Tibial artery (tissue), 4 donors: ENCODE data around the gene PVALB.

Source experiments
- DNase-seq, 2 donors: peaks; one replicate each; pipeline ENCODE4 v3.0.0-alpha.2; 2019
- H3K27ac ChIP-seq, 2 donors: fragments of 200-600 bp; sonication (generic) in 1 of 2; 1 replicate in 1 of 2; 2 replicates in 1 of 2; pipeline ENCODE4 v1.5.1; 2018 to 2019; ENCODE audit warnings: mild to moderate bottlenecking in 1 of 2
- H3K27me3 ChIP-seq, 2 donors: fragments of 200-600 bp; sonication (generic) in 1 of 2; one replicate each; pipeline versions ENCODE4 v1.5.1 to v1.6.0; 2016 to 2019
- H3K36me3 ChIP-seq, 3 donors: fragments of 200-600 bp; sonication (generic) in 2 of 3; one replicate each; pipeline ENCODE4 v1.5.1; 2016 to 2019; ENCODE audit warnings: mild to moderate bottlenecking in 2 of 3
- H3K4me1 ChIP-seq, 4 donors: fragments of 200-600 bp; sonication (generic) in 2 of 4; 1 replicate in 3 of 4; 2 replicates in 1 of 4; pipeline ENCODE4 v1.5.1; 2016 to 2019
- H3K4me3 ChIP-seq, 2 donors: fragments of 200-600 bp; sonication (generic) in 1 of 2; 1 replicate in 1 of 2; 2 replicates in 1 of 2; pipeline ENCODE4 v1.5.1; 2018 to 2019; ENCODE audit warnings: mild to moderate bottlenecking in 2 of 2
- H3K9me3 ChIP-seq, 3 donors: fragments of 200-600 bp; sonication (generic) in 1 of 3; one replicate each; pipeline ENCODE4 v1.5.1; 2016 to 2019
- intact Hi-C: fragments of 100-400 bp; cut with DNase I; formaldehyde crosslinking; loops from one replicate; pipeline ENCODE4 v1.15.0; 2023; ENCODE audit warnings: low total_unique reads
- TF ChIP-seq, protein P1 (sequence below), 2 experiments: fragments of 200-600 bp in 1 of 2; fragments of 450-650 bp in 1 of 2; IDR thresholded peaks; one replicate each; pipeline ENCODE4 v1.5.1; 2017 to 2019; ENCODE audit warnings: antibody characterized with exemption in 2 of 2, mild to moderate bottlenecking in 1 of 2, moderate library complexity in 1 of 2

Gene PVALB

DNA sequence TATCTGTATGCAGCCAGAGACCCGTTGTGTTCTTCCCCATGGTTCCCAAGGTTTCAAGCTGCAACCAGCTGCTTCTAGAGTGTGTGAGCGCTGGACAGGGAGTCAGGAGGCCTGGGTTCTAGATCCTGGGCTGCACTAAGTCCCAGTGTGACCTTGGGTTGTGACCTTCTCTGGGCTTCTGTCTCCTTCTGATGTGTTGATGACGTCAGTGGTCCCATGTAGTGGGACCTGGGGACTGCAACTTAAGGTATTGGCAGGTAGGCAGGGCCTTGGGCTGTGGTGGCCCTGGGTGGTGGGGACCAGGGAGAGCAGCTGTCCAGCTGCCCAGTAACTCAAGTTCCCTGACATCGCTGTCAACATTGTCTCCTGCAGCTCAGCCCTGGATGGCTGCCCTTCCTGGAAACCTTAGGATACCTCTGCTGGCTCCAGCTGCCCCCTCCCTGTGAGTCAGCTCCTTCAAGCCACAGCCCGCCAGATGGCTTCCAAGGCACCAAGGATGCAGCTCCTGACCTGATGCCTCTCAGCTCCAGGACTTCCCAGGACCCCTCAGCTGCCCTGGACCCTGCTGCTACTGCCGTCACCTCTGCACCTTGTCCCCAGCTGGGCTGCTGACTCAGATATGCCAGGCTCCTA is 1.3 kb upstream of the PVALB start:
- no peaks in the 10 kb centered on the region for H3K36me3 ChIP-seq
- H3K4me3 ChIP-seq, result no peak overlapping the region
- TF ChIP-seq, protein P1, sequence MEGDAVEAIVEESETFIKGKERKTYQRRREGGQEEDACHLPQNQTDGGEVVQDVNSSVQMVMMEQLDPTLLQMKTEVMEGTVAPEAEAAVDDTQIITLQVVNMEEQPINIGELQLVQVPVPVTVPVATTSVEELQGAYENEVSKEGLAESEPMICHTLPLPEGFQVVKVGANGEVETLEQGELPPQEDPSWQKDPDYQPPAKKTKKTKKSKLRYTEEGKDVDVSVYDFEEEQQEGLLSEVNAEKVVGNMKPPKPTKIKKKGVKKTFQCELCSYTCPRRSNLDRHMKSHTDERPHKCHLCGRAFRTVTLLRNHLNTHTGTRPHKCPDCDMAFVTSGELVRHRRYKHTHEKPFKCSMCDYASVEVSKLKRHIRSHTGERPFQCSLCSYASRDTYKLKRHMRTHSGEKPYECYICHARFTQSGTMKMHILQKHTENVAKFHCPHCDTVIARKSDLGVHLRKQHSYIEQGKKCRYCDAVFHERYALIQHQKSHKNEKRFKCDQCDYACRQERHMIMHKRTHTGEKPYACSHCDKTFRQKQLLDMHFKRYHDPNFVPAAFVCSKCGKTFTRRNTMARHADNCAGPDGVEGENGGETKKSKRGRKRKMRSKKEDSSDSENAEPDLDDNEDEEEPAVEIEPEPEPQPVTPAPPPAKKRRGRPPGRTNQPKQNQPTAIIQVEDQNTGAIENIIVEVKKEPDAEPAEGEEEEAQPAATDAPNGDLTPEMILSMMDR (IDR thresholded peaks at IDR 0.05), result no peak
- intact Hi-C loops, result no loop called here
- no peak for DNase-seq
- peaks cover 0 to 12% (median 12%) of the 10 kb centered on the region in 4 donors for H3K4me1 ChIP-seq
- no peaks in the 10 kb centered on the region for H3K9me3 ChIP-seq
- no peak overlapping the region for H3K27ac ChIP-seq
- peaks cover 0 to 91% of the 10 kb centered on the region in 2 donors for H3K27me3 ChIP-seq

DNA sequence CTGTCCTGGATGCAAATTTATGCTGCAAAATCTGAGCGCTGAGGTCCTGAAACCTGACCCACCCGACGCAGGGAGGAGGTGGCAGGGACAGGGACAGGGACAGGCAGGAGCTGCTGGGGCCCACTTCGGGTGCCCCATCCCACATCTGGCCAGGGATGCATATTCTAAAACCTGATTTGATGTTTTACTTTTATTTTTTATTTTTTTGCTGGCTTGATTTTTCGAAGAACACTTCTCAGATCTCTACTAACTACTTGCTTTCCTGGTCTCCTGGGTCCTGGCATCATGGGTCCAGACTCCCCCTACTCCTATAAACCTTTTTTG is 652 bp upstream of the PVALB start:
- Histone ChIP-seq H3K4me1 (peaks cover 0 to 12% (median 12%) of the 10 kb centered on the region in 4 donors), H3K36me3 (no peaks in the 10 kb centered on the region), H3K4me3 (no peak overlapping the region), H3K9me3 (no peaks in the 10 kb centered on the region), H3K27me3 (peaks cover 0 to 90% of the 10 kb centered on the region in 2 donors), H3K27ac (no peak overlapping the region)
- intact Hi-C loops, result no loop called here
- TF ChIP-seq, protein P1 (IDR thresholded peaks at IDR 0.05), result no peak
- DNase-seq, result no peak

DNA sequence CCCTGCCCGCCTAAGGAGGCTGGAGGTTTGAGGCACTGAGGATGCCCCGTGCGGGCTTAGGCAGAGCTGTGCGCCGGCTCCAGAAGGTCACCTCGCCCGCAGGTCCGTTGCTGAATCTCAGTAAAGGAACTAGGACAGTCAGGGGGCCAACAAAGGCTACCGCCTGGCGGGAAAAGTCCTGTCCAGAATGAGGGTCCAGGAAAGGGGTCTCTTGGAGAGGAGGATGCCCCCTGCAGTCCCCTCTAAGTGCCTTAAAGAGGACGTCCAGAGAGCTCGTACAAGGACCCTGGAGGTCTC is 548 bp downstream of the PVALB start:
- no peak overlapping the region for H3K4me3 ChIP-seq
- TF ChIP-seq, protein P1 (IDR thresholded peaks at IDR 0.05), result no peak
- H3K27me3 ChIP-seq, result peaks cover 0 to 98% of the 10 kb centered on the region in 2 donors
- peaks cover 0 to 12% (median 12%) of the 10 kb centered on the region in 4 donors for H3K4me1 ChIP-seq
- intact Hi-C loops, result no loop called here
- no peak overlapping the region for H3K27ac ChIP-seq
- no peaks in the 10 kb centered on the region for H3K9me3 ChIP-seq
- no peaks in the 10 kb centered on the region for H3K36me3 ChIP-seq
- DNase-seq, result no peak

DNA sequence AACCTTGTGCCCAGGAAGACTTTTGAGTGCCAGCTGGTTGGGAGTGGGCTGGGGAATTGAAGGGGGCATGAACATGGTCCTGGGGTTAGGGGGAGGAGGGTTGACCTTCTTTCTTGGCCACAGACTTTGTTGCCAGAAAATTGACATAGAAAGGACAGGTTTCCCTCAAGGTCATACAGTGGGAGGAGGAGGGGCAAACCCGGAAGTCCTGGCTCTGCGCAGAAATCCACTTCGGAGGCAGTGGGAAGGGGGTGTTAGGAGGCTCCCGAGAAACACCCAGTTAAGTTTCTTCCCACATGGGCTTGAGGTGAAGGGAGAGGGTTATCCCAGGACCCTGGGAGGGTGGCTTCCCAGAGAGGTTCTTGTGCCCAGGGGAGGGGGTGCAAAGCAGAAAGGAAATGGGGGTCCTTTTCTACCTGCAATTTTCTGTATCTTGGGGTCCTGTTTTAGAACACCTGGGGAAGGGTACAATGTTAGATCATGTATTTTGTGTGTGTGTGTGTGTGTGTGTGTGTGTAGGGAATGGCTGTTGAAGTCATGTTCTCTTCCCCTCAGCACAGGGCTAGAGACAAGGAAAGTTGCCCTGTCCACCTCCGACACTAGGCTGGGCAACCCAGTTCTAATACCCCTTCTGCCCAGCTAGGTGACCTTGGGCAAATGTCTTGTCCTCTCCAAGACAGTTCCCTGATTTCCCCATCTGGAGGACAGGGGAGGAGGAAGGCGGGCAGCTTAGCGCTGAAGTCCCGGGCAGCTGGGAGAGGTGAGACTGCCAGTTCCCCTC is 1.1 kb downstream of the PVALB start:
- Histone ChIP-seq H3K27me3 (peaks cover 0 to 94% of the 10 kb centered on the region in 2 donors), H3K9me3 (no peaks in the 10 kb centered on the region), H3K36me3 (no peaks in the 10 kb centered on the region), H3K4me1 (peaks cover 0 to 12% (median 12%) of the 10 kb centered on the region in 4 donors), H3K4me3 (no peak overlapping the region), H3K27ac (no peak overlapping the region)
- no peak for DNase-seq
- intact Hi-C loops, result no loop called here
- TF ChIP-seq, protein P1 (IDR thresholded peaks at IDR 0.05), result no peak

DNA sequence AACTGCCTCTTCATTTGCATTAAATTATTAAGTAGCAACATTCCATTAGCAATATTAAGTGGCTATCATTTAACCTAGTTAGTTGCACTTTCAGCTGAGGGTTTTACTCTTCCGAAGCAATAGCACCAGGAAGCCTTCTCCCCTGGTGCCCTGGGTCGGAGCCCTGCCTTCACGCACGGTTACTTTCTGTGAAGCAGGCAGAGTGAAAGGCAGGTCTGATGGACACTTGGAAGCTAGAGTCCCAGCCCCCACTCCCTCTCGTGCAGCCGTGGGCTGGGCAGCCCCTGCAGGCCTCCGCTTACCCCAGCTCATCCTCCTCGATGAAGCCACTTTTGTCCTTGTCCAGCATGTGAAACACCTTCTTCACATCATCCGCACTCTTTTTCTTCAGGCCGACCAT is 2.0 kb downstream of the PVALB start:
- peaks cover 0 to 12% (median 12%) of the 10 kb centered on the region in 4 donors for H3K4me1 ChIP-seq
- intact Hi-C loops, result no loop called here
- no peak overlapping the region for H3K4me3 ChIP-seq
- no peaks in the 10 kb centered on the region for H3K36me3 ChIP-seq
- no peak for DNase-seq
- TF ChIP-seq, protein P1 (IDR thresholded peaks at IDR 0.05), result no peak
- no peaks in the 10 kb centered on the region for H3K9me3 ChIP-seq
- H3K27me3 ChIP-seq, result peaks cover 0 to 91% of the 10 kb centered on the region in 2 donors
- no peak overlapping the region for H3K27ac ChIP-seq
